A673 (cell line): ENCODE data around the gene SMARCAL1. TPM values are rescaled to one million over a fixed set of nuclear protein-coding genes. Genes with fewer than 3 reads are reported as not detected.
A peak's percentile ranks its signal among the peaks of the same experiment; 100 is the strongest.

Source experiments
- BruUV-seq: library from RNA; stranded (reverse); fragments of 400-500 nt; replicated peaks from 2 replicates; lab custom pipeline; 2021; lab: Mats Ljungman, UMichigan
- CTCF ChIA-PET: fragments of 300-600 bp; sonication (Branson Sonifier 250); formaldehyde crosslinking; loops from one replicate; lab custom pipeline; 2022; ENCODE audit warnings: antibody characterized with exemption; lab: Charles Lee
- POLR2A ChIA-PET: fragments of 300-600 bp; sonication (Branson Sonifier 250); formaldehyde crosslinking; loops from one replicate; lab custom pipeline; 2022; ENCODE audit warnings: antibody characterized with exemption; ENCODE audit not compliant: low non-redundant PET; lab: Charles Lee
- DNase-seq: peaks from one replicate; pipeline ENCODE4 v3.0.0-alpha.2; 2015; ENCODE audit warnings: low spot score
- H3K27ac ChIP-seq: fragments of 200-600 bp; sonication (generic); 2 replicates; pipeline ENCODE4 v1.5.1; 2016; ENCODE audit warnings: mixed run types, low read depth, mild to moderate bottlenecking, mixed read lengths, antibody characterized with exemption, low read length; ENCODE audit not compliant: poor library complexity, severe bottlenecking
- H3K27me3 ChIP-seq: fragments of 200-600 bp; sonication (generic); replicated peaks from 2 replicates; pipeline ENCODE4 v1.6.1; 2017; ENCODE audit warnings: mixed run types, low read depth, mild to moderate bottlenecking, mixed read lengths, antibody characterized with exemption, low read length; ENCODE audit not compliant: insufficient read depth, poor library complexity
- H3K36me3 ChIP-seq: fragments of 200-600 bp; sonication (generic); 2 replicates; pipeline ENCODE4 v1.6.1; 2016; ENCODE audit warnings: mixed run types, mild to moderate bottlenecking, mixed read lengths, antibody characterized with exemption, low read length; ENCODE audit not compliant: insufficient read depth, poor library complexity, severe bottlenecking
- H3K4me1 ChIP-seq: fragments of 200-600 bp; sonication (generic); 2 replicates; pipeline ENCODE4 v1.6.1; 2017; ENCODE audit warnings: mixed run types, mild to moderate bottlenecking, mixed read lengths, antibody characterized with exemption, low read length; ENCODE audit not compliant: insufficient read depth, poor library complexity, severe bottlenecking
- H3K4me3 ChIP-seq: fragments of 200-600 bp; sonication (generic); 2 replicates; pipeline ENCODE4 v1.5.1; 2016; ENCODE audit warnings: low read depth, mixed run types, mild to moderate bottlenecking, mixed read lengths, low read length; ENCODE audit not compliant: poor library complexity, severe bottlenecking
- H3K9me3 ChIP-seq: fragments of 200-600 bp; sonication (generic); 2 replicates; pipeline ENCODE4 v1.6.1; 2016; ENCODE audit warnings: mixed run types, low read depth, mild to moderate bottlenecking, mixed read lengths, antibody characterized with exemption, low read length; ENCODE audit not compliant: poor library complexity, severe bottlenecking
- CTCF ChIP-seq: fragments of 300-800, 200-600 bp; sonication (generic); conservative IDR thresholded peaks from 2 replicates; pipeline ENCODE4 v1.5.1; 2017; ENCODE audit warnings: low read depth, mild to moderate bottlenecking, antibody characterized with exemption, low read length, moderate library complexity, mixed read lengths
- EZH2 ChIP-seq: fragments of 200-600 bp; sonication (generic); IDR thresholded peaks from 2 replicates; pipeline ENCODE4 v1.6.1; 2017; ENCODE audit warnings: borderline replicate concordance, low read depth, mild to moderate bottlenecking, mixed read lengths, antibody characterized with exemption, low read length; ENCODE audit not compliant: poor library complexity, severe bottlenecking
- intact Hi-C: fragments of 100-400 bp; cut with micrococcal nuclease; formaldehyde crosslinking; loops from one replicate; pipeline ENCODE4 v1.10.0; 2022; ENCODE audit not compliant: unreplicated experiment
- total RNA-seq: library from RNA; stranded (reverse); gene quantifications from 2 replicates; pipeline ENCODE4 v1.2.3, GENCODE V29; 2021

Gene SMARCAL1
- total RNA-seq, 1 experiment from 2014 or later = 20.7 TPM

- Histone ChIP-seq H3K27me3 (no peaks in the 10 kb centered on the region), H3K27ac (no peak overlapping the region), H3K4me1 (no peaks in the 10 kb centered on the region), H3K4me3 (no peak overlapping the region), H3K36me3 (peaks cover 5% of the 10 kb centered on the region), H3K9me3 (no peaks in the 10 kb centered on the region)
- ChIA-PET POLR2A (no interaction called here), CTCF (no interaction called here)
- TF ChIP-seq CTCF (no peak), EZH2 (no peak)
- BruUV-seq = no TSS peak
- no peak for DNase-seq
- intact Hi-C loops = no loop called here
Measured at GRCh38 chr2:216436383-216436782, 24.1 kb downstream of the SMARCAL1 start.

- Histone ChIP-seq H3K4me1 (peaks cover 15% of the 10 kb centered on the region), H3K27ac (no peak overlapping the region), H3K36me3 (no peaks in the 10 kb centered on the region), H3K27me3 (no peaks in the 10 kb centered on the region), H3K9me3 (no peaks in the 10 kb centered on the region), H3K4me3 (no peak overlapping the region)
- TF ChIP-seq CTCF = no peak
- no peak for TF ChIP-seq EZH2
- intact Hi-C loops = no loop called here
- BruUV-seq = no TSS peak
- POLR2A ChIA-PET = no interaction called here
- CTCF ChIA-PET = no interaction called here
- DNase-seq = no peak
Measured at GRCh38 chr2:216441308-216442010, 29.2 kb downstream of the SMARCAL1 start.

- POLR2A ChIA-PET = no interaction called here
- H3K36me3 ChIP-seq = peaks cover 13% of the 10 kb centered on the region
- CTCF ChIA-PET = interaction anchor here (0.5 kb wide), 1 partner anchor 25 kb away, joined by 6 read pairs; no protein-coding TSS in a partner anchor
- no peaks in the 10 kb centered on the region for H3K27me3 ChIP-seq
- no TSS peak for BruUV-seq
- peak; percentile 22 for DNase-seq
- H3K4me1 ChIP-seq = peaks cover 15% of the 10 kb centered on the region
- H3K4me3 ChIP-seq = no peak overlapping the region
- no peak overlapping the region for H3K27ac ChIP-seq
- intact Hi-C loops = no loop called here
- no peaks in the 10 kb centered on the region for H3K9me3 ChIP-seq
- TF ChIP-seq CTCF (no peak), EZH2 (no peak)
Measured at GRCh38 chr2:216445501-216445900, 33.2 kb downstream of the SMARCAL1 start.
